Measurements from ENCODE around the gene METTL16.
A peak's percentile ranks its signal among the peaks of the same experiment; 100 is the strongest.
"Not testable (repeated sequence)": the region's sequence is repeated elsewhere in the genome, so short reads cannot be mapped to it uniquely, and the experiment has no call there.

METTL16 gene

GRCh38 chr17:2449486-2449885 is 62.2 kb downstream of the METTL16 start:
- DNase-seq = no peak

- not testable (repeated sequence) for DNase-seq
Measured at GRCh38 chr17:2447479-2447878, 64.2 kb downstream of the METTL16 start.

- no peak for DNase-seq
Measured at GRCh38 chr17:2445638-2446037, 66.0 kb downstream of the METTL16 start.

GRCh38 chr17:2444382-2444781 is 67.3 kb downstream of the METTL16 start:
- DNase-seq = no peak

GRCh38 chr17:2442166-2442565 is 69.5 kb downstream of the METTL16 start:
- no peak for DNase-seq

- DNase-seq = no peak
Measured at GRCh38 chr17:2440930-2441329, 70.8 kb downstream of the METTL16 start.

- DNase-seq = not testable (repeated sequence)
Measured at GRCh38 chr17:2439997-2440396, 71.7 kb downstream of the METTL16 start.

GRCh38 chr17:2438823-2439222 is 72.9 kb downstream of the METTL16 start:
- no peak for DNase-seq

GRCh38 chr17:2436316-2436905 is 75.3 kb downstream of the METTL16 start:
- no peak for DNase-seq

- no peak for DNase-seq
Measured at GRCh38 chr17:2435862-2436261, 75.8 kb downstream of the METTL16 start.

GRCh38 chr17:2435181-2435741 is 76.4 kb downstream of the METTL16 start:
- DNase-seq = no peak

GRCh38 chr17:2433696-2434095 is 78.0 kb downstream of the METTL16 start:
- no peak for DNase-seq

GRCh38 chr17:2427910-2428309 is 83.8 kb downstream of the METTL16 start:
- no peak for DNase-seq

- DNase-seq = no peak
Measured at GRCh38 chr17:2427215-2427614, 84.5 kb downstream of the METTL16 start.

- DNase-seq = no peak
Measured at GRCh38 chr17:2423271-2423670, 88.4 kb downstream of the METTL16 start.

- no peak for DNase-seq
Measured at GRCh38 chr17:2421315-2422147, 90.2 kb downstream of the METTL16 start.

- DNase-seq = no peak
Measured at GRCh38 chr17:2420176-2420575, 91.5 kb downstream of the METTL16 start.

GRCh38 chr17:2419486-2419885 is 92.2 kb downstream of the METTL16 start:
- DNase-seq = no peak

GRCh38 chr17:2418572-2418971 is 93.1 kb downstream of the METTL16 start:
- no peak for DNase-seq

- DNase-seq = peak; percentile 97
Measured at GRCh38 chr17:2416010-2416734, 95.5 kb downstream of the METTL16 start.

GRCh38 chr17:2415081-2415480 is 96.6 kb downstream of the METTL16 start:
- DNase-seq = no peak

GRCh38 chr17:2414446-2415064 is 97.1 kb downstream of the METTL16 start:
- no peak for DNase-seq

GRCh38 chr17:2412561-2413021 is 99.1 kb downstream of the METTL16 start:
- DNase-seq = no peak
